Renal cortex interstitium (tissue), 11 donors: ENCODE measurements around the gene KRTAP4-4. TPM values are rescaled to one million over a fixed set of nuclear protein-coding genes. Genes with fewer than 3 reads are reported as not detected.
"Not testable (repeated sequence)": the region's sequence is repeated elsewhere in the genome, so short reads cannot be mapped to it uniquely, and the experiment has no call there.

Experiments
- DNase-seq, 11 donors: peaks; one replicate each; pipeline ENCODE4 v3.0.0-alpha.2; 2013; ENCODE audit warnings: low read depth in 9 of 11, low spot score in 4 of 11; ENCODE audit errors: extremely low read depth in 1 of 11
- polyA plus RNA-seq, 3 donors: library from polyadenylated mRNA; unstranded; fragments of 120-200 nt; gene quantifications; one replicate each; pipeline ENCODE4 v1.2.1, GENCODE V29; 2013; ENCODE audit not compliant: insufficient read length in 3 of 3

The KRTAP4-4 gene
- polyA plus RNA-seq, 3 donors: not detected

DNA sequence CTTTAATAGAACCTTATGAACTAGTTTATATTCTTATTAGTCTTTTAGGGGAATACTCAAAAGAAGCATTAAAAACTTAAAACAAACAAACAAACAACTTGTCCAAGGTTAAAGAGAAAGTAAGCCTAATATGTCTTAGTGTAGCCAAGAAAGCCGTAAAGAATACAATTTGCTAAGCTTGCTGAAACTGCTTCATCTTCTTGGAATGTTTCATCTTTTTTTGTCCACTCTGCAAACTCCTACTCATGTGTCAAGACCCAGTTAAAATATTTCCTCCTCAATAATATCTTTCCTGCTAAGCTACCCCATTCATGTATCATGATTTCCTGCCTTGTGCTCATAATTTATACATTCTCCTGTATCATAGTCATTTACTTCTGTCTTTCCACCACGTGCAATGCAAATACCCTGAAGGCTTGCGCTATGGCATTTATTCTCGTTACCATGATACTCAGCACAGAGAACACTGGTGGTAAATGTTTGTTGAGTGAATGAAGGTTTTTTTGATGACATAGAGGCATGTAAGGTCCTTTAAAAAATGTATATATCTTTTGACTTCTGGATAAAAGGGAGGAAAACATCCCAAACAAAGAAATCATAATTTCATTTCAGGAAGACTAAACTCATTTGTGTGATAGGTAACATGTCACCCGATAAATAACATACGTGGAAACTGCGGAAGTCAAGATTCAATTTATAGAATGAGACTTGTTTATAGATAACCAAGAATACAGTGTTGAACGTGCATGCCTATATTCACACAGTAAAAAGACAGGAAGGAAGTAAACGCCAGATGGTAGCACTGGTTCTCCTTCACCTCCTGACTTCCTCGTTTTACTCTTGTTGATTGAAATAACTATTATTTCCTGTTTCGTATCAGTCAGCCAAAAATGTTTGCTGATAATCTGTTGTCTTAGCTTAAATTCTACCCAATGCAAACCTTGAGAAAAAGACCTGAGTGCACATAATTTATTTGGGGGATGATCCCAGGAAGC lies 40.6 kb downstream of the KRTAP4-4 start:
- DNase-seq: not testable (repeated sequence)

DNA sequence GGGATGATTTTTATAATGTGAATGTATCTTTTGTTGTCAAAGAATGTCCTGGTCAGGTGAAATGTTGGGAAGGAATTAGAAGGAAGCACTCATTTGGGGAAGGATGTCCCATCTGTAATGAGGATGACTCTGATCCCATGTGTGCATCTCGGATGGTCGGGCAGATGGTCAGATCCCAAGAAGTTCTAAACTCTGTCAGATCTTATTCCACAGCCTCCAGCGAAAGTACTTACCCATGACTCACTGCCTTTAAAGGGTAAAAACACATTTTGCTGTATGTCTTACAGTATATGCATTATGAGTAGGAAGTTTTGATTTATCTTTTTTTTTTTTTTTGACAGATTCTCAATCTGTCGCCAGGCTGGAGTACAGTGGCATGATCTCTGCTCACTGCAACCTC lies 41.8 kb downstream of the KRTAP4-4 start:
- DNase-seq: no peak

DNA sequence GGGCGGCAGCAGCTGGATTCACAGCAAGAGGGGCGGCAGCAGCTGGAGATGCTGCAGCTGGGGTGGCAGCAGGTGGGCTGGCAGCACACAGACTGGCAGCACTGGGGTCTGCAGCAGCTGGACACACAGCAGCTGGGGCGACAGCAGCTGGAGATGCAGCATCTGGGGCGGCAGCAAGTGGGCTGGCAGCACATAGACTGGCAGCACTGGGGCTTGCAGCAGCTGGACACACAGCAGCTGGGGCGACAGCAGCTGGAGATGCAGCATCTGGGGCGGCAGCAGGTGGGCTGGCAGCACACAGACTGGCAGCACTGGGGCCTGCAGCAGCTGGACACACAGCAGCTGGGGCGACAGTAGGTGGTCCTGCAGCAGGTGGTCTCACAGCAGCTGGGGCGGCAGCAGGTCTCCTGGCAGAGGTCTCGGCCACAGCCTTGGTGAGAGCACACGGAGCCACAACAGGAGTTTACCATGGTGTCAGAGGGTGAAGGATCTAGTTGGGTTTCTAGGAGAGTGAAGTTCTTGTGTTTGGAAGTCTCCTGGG lies 42.6 kb downstream of the KRTAP4-4 start, which contains the start of gene KRTAP4-11:
Gene KRTAP4-11 (minus strand): TSS at position 528 of the 541 bp plus-strand sequence. CDS start 58 bp downstream, at position 470.
- not testable (repeated sequence) for DNase-seq

DNA sequence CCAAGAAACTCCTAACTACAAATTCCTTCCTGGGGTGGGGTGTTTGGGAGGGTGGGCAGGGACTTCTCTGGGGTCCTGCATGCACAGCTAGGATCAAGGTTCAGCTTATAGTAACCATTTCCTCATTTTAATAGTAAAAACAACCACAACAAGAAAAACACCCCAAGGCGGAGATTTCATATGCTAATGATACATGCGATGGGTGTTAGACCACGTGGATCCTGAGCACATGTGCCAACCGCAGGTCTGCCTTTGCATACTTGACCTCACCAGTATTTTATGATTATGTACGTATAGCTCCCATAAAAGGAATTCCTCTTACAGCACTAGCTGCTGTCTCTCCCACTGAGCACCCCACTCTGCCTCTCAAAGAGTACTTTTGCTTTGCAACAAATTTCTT lies 44.3 kb downstream of the KRTAP4-4 start:
- DNase-seq: no peak

GRCh38 chr17:41111151-41111885 lies 49.2 kb downstream of the KRTAP4-4 start:
- DNase-seq: no peak

Other genes starting within 250 kb of the KRTAP4-4 start
- gene KRT23, start 223.1 kb downstream of the KRTAP4-4 start, polyA plus RNA-seq: 1 to 10 TPM in 1 of 3 donors, under 1 TPM in 2; 0.80 to 1.4 (median 0.94) TPM
- not detected for gene KRT39, start 193.8 kb downstream of the KRTAP4-4 start, polyA plus RNA-seq
- not detected for gene KRT40, start 176.4 kb downstream of the KRTAP4-4 start, polyA plus RNA-seq
- not detected for gene KRTAP3-3, start 166.6 kb downstream of the KRTAP4-4 start, polyA plus RNA-seq
- gene KRTAP3-2, start 160.8 kb downstream of the KRTAP4-4 start, polyA plus RNA-seq: not detected
- not detected for gene KRTAP3-1, start 151.6 kb downstream of the KRTAP4-4 start, polyA plus RNA-seq
- gene KRTAP1-5, start 133.5 kb downstream of the KRTAP4-4 start, polyA plus RNA-seq: not detected
- gene KRTAP1-4, start 130.6 kb downstream of the KRTAP4-4 start, polyA plus RNA-seq: not detected
- gene KRTAP1-3, start 125.9 kb downstream of the KRTAP4-4 start, polyA plus RNA-seq: not detected
- gene KRTAP1-1, start 119.3 kb downstream of the KRTAP4-4 start, polyA plus RNA-seq: not detected
- not detected for gene KRTAP2-1, start 113.4 kb downstream of the KRTAP4-4 start, polyA plus RNA-seq
- not detected for gene KRTAP2-2, start 105.5 kb downstream of the KRTAP4-4 start, polyA plus RNA-seq
- not detected for gene KRTAP2-3, start 100.6 kb downstream of the KRTAP4-4 start, polyA plus RNA-seq
- not detected for gene KRTAP2-4, start 94.9 kb downstream of the KRTAP4-4 start, polyA plus RNA-seq
- not detected for gene KRTAP4-7, start 76.6 kb downstream of the KRTAP4-4 start, polyA plus RNA-seq
- not detected for gene KRTAP4-8, start 62.6 kb downstream of the KRTAP4-4 start, polyA plus RNA-seq
- gene KRTAP4-16, start 58.5 kb downstream of the KRTAP4-4 start, polyA plus RNA-seq: not detected
- gene KRTAP4-9, start 55.4 kb downstream of the KRTAP4-4 start, polyA plus RNA-seq: not detected
- gene KRTAP4-11, start 42.4 kb downstream of the KRTAP4-4 start, polyA plus RNA-seq: not detected
- not detected for gene KRTAP4-12, start 36.6 kb downstream of the KRTAP4-4 start, polyA plus RNA-seq
- gene KRTAP4-6, start 20.2 kb downstream of the KRTAP4-4 start, polyA plus RNA-seq: not detected
- not detected for gene KRTAP4-5, start 10.9 kb downstream of the KRTAP4-4 start, polyA plus RNA-seq
- gene KRTAP4-3, start 7.5 kb upstream of the KRTAP4-4 start, polyA plus RNA-seq: not detected
- not detected for gene KRTAP4-2, start 17.5 kb upstream of the KRTAP4-4 start, polyA plus RNA-seq
- gene KRTAP4-1, start 24.2 kb upstream of the KRTAP4-4 start, polyA plus RNA-seq: not detected
- gene KRTAP9-1, start 29.1 kb upstream of the KRTAP4-4 start, polyA plus RNA-seq: not detected
- gene KRTAP9-2, start 65.9 kb upstream of the KRTAP4-4 start, polyA plus RNA-seq: not detected
- gene KRTAP9-3, start 71.7 kb upstream of the KRTAP4-4 start, polyA plus RNA-seq: not detected
- not detected for gene KRTAP9-8, start 77.3 kb upstream of the KRTAP4-4 start, polyA plus RNA-seq
- gene KRTAP9-4, start 88.9 kb upstream of the KRTAP4-4 start, polyA plus RNA-seq: not detected
- not detected for gene KRTAP9-9, start 94.6 kb upstream of the KRTAP4-4 start, polyA plus RNA-seq
- gene KRTAP9-6, start 104.6 kb upstream of the KRTAP4-4 start, polyA plus RNA-seq: under 1 TPM in 1 of 3 donors, not detected in 2; 0.19 TPM
- not detected for gene KRTAP9-7, start 115.0 kb upstream of the KRTAP4-4 start, polyA plus RNA-seq
- not detected for gene KRTAP29-1, start 142.1 kb upstream of the KRTAP4-4 start, polyA plus RNA-seq
- not detected for gene KRTAP16-1, start 148.6 kb upstream of the KRTAP4-4 start, polyA plus RNA-seq
- gene KRTAP17-1, start 155.0 kb upstream of the KRTAP4-4 start, polyA plus RNA-seq: under 1 TPM in 1 of 3 donors, not detected in 2; 0.17 TPM
- not detected for gene KRT33A, start 190.1 kb upstream of the KRTAP4-4 start, polyA plus RNA-seq
- gene KRT33B, start 209.1 kb upstream of the KRTAP4-4 start, polyA plus RNA-seq: not detected
- not detected for gene KRT34, start 221.6 kb upstream of the KRTAP4-4 start, polyA plus RNA-seq
- not detected for gene KRT31, start 236.9 kb upstream of the KRTAP4-4 start, polyA plus RNA-seq